CD8-positive, alpha-beta memory T cell (primary cell): Measurements from ENCODE around the gene USP25. TPM values are rescaled to one million over a fixed set of nuclear protein-coding genes. Genes with fewer than 3 reads are reported as not detected.

Experiments used
- CTCF ChIA-PET: fragments of 350-600 bp; sonication (Branson Sonifier 250); formaldehyde crosslinking; loops from one replicate; lab custom pipeline; 2021; ENCODE audit warnings: antibody characterized with exemption; lab: Charles Lee
- POLR2A ChIA-PET: fragments of 350-600 bp; sonication (Branson Sonifier 250); formaldehyde crosslinking; loops from one replicate; lab custom pipeline; 2021; ENCODE audit warnings: antibody characterized with exemption; lab: Charles Lee
- DNase-seq, 5 donors: peaks; one replicate each; pipeline versions ENCODE4 v3.0.0 to v3.0.0-alpha.2; 2020 to 2022; ENCODE audit warnings: mixed read lengths in 1 of 5
- H3K27ac ChIP-seq: one replicate; pipeline ENCODE4 v1.7.0; 2013; ENCODE audit warnings: low read depth, mild to moderate bottlenecking, low read length, moderate library complexity
- H3K27me3 ChIP-seq: 2 replicates; pipeline ENCODE4 v1.7.0; 2013; ENCODE audit warnings: low read length, mild to moderate bottlenecking; ENCODE audit not compliant: insufficient read depth, poor library complexity, severe bottlenecking
- H3K36me3 ChIP-seq: 2 replicates; pipeline ENCODE4 v1.7.0; 2013; ENCODE audit warnings: mild to moderate bottlenecking, low read length, moderate library complexity; ENCODE audit not compliant: insufficient read depth
- H3K4me1 ChIP-seq: 2 replicates; pipeline ENCODE4 v1.7.0; 2013; ENCODE audit warnings: mild to moderate bottlenecking, low read length, moderate library complexity; ENCODE audit not compliant: insufficient read depth
- H3K4me3 ChIP-seq: 2 replicates; pipeline ENCODE4 v1.7.0; 2013; ENCODE audit warnings: mild to moderate bottlenecking, low read length
- H3K9me3 ChIP-seq: 2 replicates; pipeline ENCODE4 v1.7.0; 2013; ENCODE audit warnings: mild to moderate bottlenecking, low read length
- H3K27ac Mint-ChIP-seq, 8 donors: one replicate each; pipeline ENCODE4 v1.8.0; 2020 to 2021; ENCODE audit warnings: mixed read lengths in 8 of 8, mild to moderate bottlenecking in 6 of 8, inconsistent platforms in 3 of 8, moderate library complexity in 3 of 8
- H3K27me3 Mint-ChIP-seq, 2 donors: one replicate each; pipeline ENCODE4 v1.8.0; 2020 to 2021; ENCODE audit warnings: mixed read lengths in 2 of 2, mild to moderate bottlenecking in 1 of 2, moderate library complexity in 1 of 2
- H3K36me3 Mint-ChIP-seq, 3 donors: one replicate each; pipeline ENCODE4 v1.8.0; 2020 to 2021; ENCODE audit warnings: mixed read lengths in 3 of 3, inconsistent platforms in 1 of 3, mild to moderate bottlenecking in 1 of 3
- H3K4me1 Mint-ChIP-seq, 3 donors: one replicate each; pipeline ENCODE4 v1.8.0; 2020 to 2021; ENCODE audit warnings: mixed read lengths in 3 of 3, inconsistent platforms in 1 of 3, mild to moderate bottlenecking in 1 of 3
- H3K4me3 Mint-ChIP-seq, 7 donors: one replicate each; pipeline ENCODE4 v1.8.0; 2020 to 2021; ENCODE audit warnings: mixed read lengths in 7 of 7, mild to moderate bottlenecking in 6 of 7, moderate library complexity in 4 of 7, inconsistent platforms in 2 of 7
- H3K9me3 Mint-ChIP-seq, 5 donors: one replicate each; pipeline ENCODE4 v1.8.0; 2020 to 2022; ENCODE audit warnings: mixed read lengths in 5 of 5, mild to moderate bottlenecking in 3 of 5, moderate library complexity in 2 of 5, inconsistent platforms in 1 of 5
- polyA plus RNA-seq: library from polyadenylated mRNA; unstranded; fragments of 300-500 nt; fragmentation: Illumina TruSeq; gene quantifications from one replicate; pipeline ENCODE4 v1.2.3, GENCODE V29; 2021
- total RNA-seq, 2 experiments: library from RNA; stranded (reverse); gene quantifications; one replicate each; pipeline ENCODE4 v1.2.3, GENCODE V29; 2021

USP25 gene
- total and polyA plus RNA-seq, 3 experiments from 2014 or later = 29.0 to 36.1 (median 32.9) TPM

- H3K9me3 ChIP-seq = no peaks in the 10 kb centered on the region
- no peaks in the 10 kb centered on the region for H3K4me1 Mint-ChIP-seq
- H3K36me3 ChIP-seq = no peaks in the 10 kb centered on the region
- H3K4me3 ChIP-seq = no peak overlapping the region
- H3K4me1 ChIP-seq = no peaks in the 10 kb centered on the region
- peaks cover 0 to under 1% of the 10 kb centered on the region in 2 donors for H3K27me3 Mint-ChIP-seq
- no peak overlapping the region for H3K27ac ChIP-seq
- DNase-seq = no peak
- no peak overlapping the region for H3K4me3 Mint-ChIP-seq
- H3K36me3 Mint-ChIP-seq = peaks cover 0 to 2% (median 0%) of the 10 kb centered on the region in 3 donors
- CTCF ChIA-PET = no interaction called here
- H3K27me3 ChIP-seq = no peaks in the 10 kb centered on the region
- POLR2A ChIA-PET = no interaction called here
- peaks cover 0 to 4% (median 0%) of the 10 kb centered on the region in 5 donors for H3K9me3 Mint-ChIP-seq
- H3K27ac Mint-ChIP-seq = no peak overlapping the region
Measured at GRCh38 chr21:15719976-15720375, 9.8 kb upstream of the USP25 start.

GRCh38 chr21:15722591-15723324, 7.0 kb upstream of the USP25 start:
- Histone ChIP-seq H3K27ac (no peak overlapping the region), H3K36me3 (no peaks in the 10 kb centered on the region), H3K4me3 (no peak overlapping the region), H3K9me3 (no peaks in the 10 kb centered on the region), H3K4me1 (no peaks in the 10 kb centered on the region), H3K27me3 (no peaks in the 10 kb centered on the region)
- DNase-seq = no peak
- Mint-ChIP-seq H3K4me1 (no peaks in the 10 kb centered on the region), H3K27me3 (peaks cover 3 to 4% of the 10 kb centered on the region in 2 donors), H3K4me3 (no peak overlapping the region), H3K27ac (no peak overlapping the region), H3K36me3 (peaks cover 0 to 2% (median 0%) of the 10 kb centered on the region in 3 donors), H3K9me3 (peaks cover 0 to 4% (median 0%) of the 10 kb centered on the region in 5 donors)
- POLR2A ChIA-PET = no interaction called here
- CTCF ChIA-PET = no interaction called here

GRCh38 chr21:15725949-15726348, 3.8 kb upstream of the USP25 start:
- peaks cover 0 to 5% (median 2%) of the 10 kb centered on the region in 3 donors for H3K36me3 Mint-ChIP-seq
- Histone ChIP-seq H3K27me3 (no peaks in the 10 kb centered on the region), H3K4me1 (no peaks in the 10 kb centered on the region), H3K4me3 (no peak overlapping the region), H3K27ac (no peak overlapping the region), H3K36me3 (no peaks in the 10 kb centered on the region), H3K9me3 (no peaks in the 10 kb centered on the region)
- ChIA-PET CTCF (no interaction called here), POLR2A (no interaction called here)
- peaks cover 0 to 6% (median 5%) of the 10 kb centered on the region in 3 donors for H3K4me1 Mint-ChIP-seq
- no peak overlapping the region for H3K27ac Mint-ChIP-seq
- no peak for DNase-seq
- H3K27me3 Mint-ChIP-seq = peaks cover 3 to 4% of the 10 kb centered on the region in 2 donors
- peak overlapping the region in 1 of 7 donors; percentile 16 for H3K4me3 Mint-ChIP-seq
- H3K9me3 Mint-ChIP-seq = peaks cover 0 to 4% (median 0%) of the 10 kb centered on the region in 5 donors

- Mint-ChIP-seq H3K27me3 (peaks cover 3 to 4% of the 10 kb centered on the region in 2 donors), H3K27ac (peak overlapping the region in 1 of 8 donors; percentile 74), H3K4me1 (peaks cover 12 to 27% (median 25%) of the 10 kb centered on the region in 3 donors), H3K9me3 (no peaks in the 10 kb centered on the region), H3K36me3 (peaks cover 0 to 7% (median 0%) of the 10 kb centered on the region in 3 donors), H3K4me3 (peak overlapping the region in 1 of 7 donors; percentile 29)
- Histone ChIP-seq H3K4me1 (peaks cover 14% of the 10 kb centered on the region), H3K4me3 (no peak overlapping the region), H3K27ac (no peak overlapping the region), H3K9me3 (no peaks in the 10 kb centered on the region), H3K27me3 (no peaks in the 10 kb centered on the region), H3K36me3 (no peaks in the 10 kb centered on the region)
- CTCF ChIA-PET = no interaction called here
- no peak for DNase-seq
- POLR2A ChIA-PET = no interaction called here
Measured at GRCh38 chr21:15728046-15728445, 1.7 kb upstream of the USP25 start.

GRCh38 chr21:15729346-15729673, 472 bp upstream of the USP25 start:
- Histone ChIP-seq H3K27me3 (no peaks in the 10 kb centered on the region), H3K27ac (peak overlapping the region; percentile 52), H3K9me3 (no peaks in the 10 kb centered on the region), H3K4me3 (peak overlapping the region; percentile 75), H3K4me1 (peaks cover 26% of the 10 kb centered on the region), H3K36me3 (no peaks in the 10 kb centered on the region)
- Mint-ChIP-seq H3K4me3 (peak overlapping the region; percentile 77 to 90 (median 80)), H3K36me3 (peaks cover 0 to 7% (median 0%) of the 10 kb centered on the region in 3 donors), H3K27me3 (peaks cover 3 to 4% of the 10 kb centered on the region in 2 donors), H3K4me1 (peaks cover 19 to 38% (median 33%) of the 10 kb centered on the region in 3 donors), H3K9me3 (no peaks in the 10 kb centered on the region), H3K27ac (peak overlapping the region in 7 of 8 donors; percentile 31 to 90 (median 82))
- ChIA-PET POLR2A (no interaction called here), CTCF (no interaction called here)
- no peak for DNase-seq

GRCh38 chr21:15730484-15731242, 881 bp downstream of the USP25 start:
- Mint-ChIP-seq H3K4me3 (peak overlapping the region; percentile 92 to 98 (median 97)), H3K4me1 (peaks cover 32 to 52% (median 47%) of the 10 kb centered on the region in 3 donors), H3K36me3 (peaks cover 0 to 7% (median 0%) of the 10 kb centered on the region in 3 donors), H3K9me3 (no peaks in the 10 kb centered on the region), H3K27ac (peak overlapping the region; percentile 55 to 96 (median 92)), H3K27me3 (peaks cover 1 to 4% of the 10 kb centered on the region in 2 donors)
- Histone ChIP-seq H3K27ac (peak overlapping the region; percentile 71), H3K36me3 (no peaks in the 10 kb centered on the region), H3K27me3 (no peaks in the 10 kb centered on the region), H3K9me3 (no peaks in the 10 kb centered on the region), H3K4me1 (peaks cover 39% of the 10 kb centered on the region), H3K4me3 (peak overlapping the region; percentile 69)
- ChIA-PET POLR2A (interaction anchor here (0.9 kb wide), 1 partner anchor 66 kb away, joined by 12 read pairs; no protein-coding TSS in a partner anchor), CTCF (interaction anchor here (0.7 to 1.0 kb wide), 2 partner anchors 87 to 1167 kb away, joined by 3 read pairs; no protein-coding TSS in a partner anchor)
- no peak for DNase-seq

- Histone ChIP-seq H3K36me3 (no peaks in the 10 kb centered on the region), H3K4me1 (peaks cover 44% of the 10 kb centered on the region), H3K27ac (peak overlapping the region; percentile 71), H3K4me3 (peak overlapping the region; percentile 69), H3K9me3 (no peaks in the 10 kb centered on the region), H3K27me3 (no peaks in the 10 kb centered on the region)
- Mint-ChIP-seq H3K4me3 (peak overlapping the region; percentile 92 to 98 (median 97)), H3K4me1 (peaks cover 37 to 57% (median 52%) of the 10 kb centered on the region in 3 donors), H3K36me3 (peaks cover 0 to 7% (median 0%) of the 10 kb centered on the region in 3 donors), H3K27me3 (peaks cover 0 to 4% of the 10 kb centered on the region in 2 donors), H3K27ac (peak overlapping the region; percentile 55 to 96 (median 92)), H3K9me3 (no peaks in the 10 kb centered on the region)
- POLR2A ChIA-PET = interaction anchor here (0.9 kb wide), 1 partner anchor 65 kb away, joined by 12 read pairs; no protein-coding TSS in a partner anchor
- DNase-seq = peak in 2 of 5 donors; percentile 6 to 19
- CTCF ChIA-PET = interaction anchor here (1.0 kb wide), 1 partner anchor 87 kb away, joined by 3 read pairs; no protein-coding TSS in a partner anchor
Measured at GRCh38 chr21:15731243-15731613, 1.4 kb downstream of the USP25 start.
